Measurements from ENCODE around the gene FXN. TPM values are rescaled to one million over a fixed set of nuclear protein-coding genes. Genes with fewer than 3 reads are reported as not detected.

Gene FXN
- total RNA-seq, 2 donors from 2014 or later: 9.6 to 17.8 TPM

DNA sequence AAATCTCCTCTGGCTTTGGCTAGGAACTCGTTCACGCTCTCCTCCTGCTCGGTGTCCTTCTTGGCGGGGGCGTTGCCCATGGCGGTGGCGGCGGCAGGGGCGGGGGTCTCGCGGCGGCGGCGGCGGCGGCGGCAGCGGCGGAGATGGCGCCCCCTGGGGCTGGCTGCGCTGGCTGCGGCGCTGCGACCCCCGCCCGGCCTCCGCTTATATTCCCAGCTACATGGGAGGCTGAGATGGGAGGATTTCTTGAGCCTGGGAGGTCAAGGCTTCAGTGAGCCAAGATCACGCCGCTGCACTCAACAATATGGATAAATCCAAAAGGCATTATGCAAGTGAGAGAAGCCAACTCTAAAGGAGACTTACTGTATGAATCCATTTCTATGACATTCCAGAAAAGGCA is 21.5 kb upstream of the FXN start, which contains the start of gene PRKACG:
Gene PRKACG (minus strand): TSS at position 101 of the 400 bp plus-strand sequence. CDS start 21 bp downstream, at position 80.
- Histone ChIP-seq H3K27me3 (replicated peaks; ENCODE audit: insufficient read depth) (no peaks in the 10 kb centered on the region), H3K36me3 (no peaks in the 10 kb centered on the region), H3K9me3 (no peaks in the 10 kb centered on the region), H3K27ac (no peak within 1 kb of the TSS), H3K4me1 (replicated peaks) (no peaks in the 10 kb centered on the region), H3K4me3 (no peak within 1 kb of the TSS)
- TF ChIP-seq POLR2A (IDR thresholded peaks at IDR 0.05): no peak
- no peak for TF ChIP-seq POLR2AphosphoS5 (IDR thresholded peaks at IDR 0.05)
- no peak for TF ChIP-seq CTCF (IDR thresholded peaks at IDR 0.05)
- intact Hi-C loops (cut with DNase I): no loop called here
- DNase-seq (ENCODE audit: low spot score): no peak
- WGBS: 97% methylated on average over 29 of the region's 29 CpGs

DNA sequence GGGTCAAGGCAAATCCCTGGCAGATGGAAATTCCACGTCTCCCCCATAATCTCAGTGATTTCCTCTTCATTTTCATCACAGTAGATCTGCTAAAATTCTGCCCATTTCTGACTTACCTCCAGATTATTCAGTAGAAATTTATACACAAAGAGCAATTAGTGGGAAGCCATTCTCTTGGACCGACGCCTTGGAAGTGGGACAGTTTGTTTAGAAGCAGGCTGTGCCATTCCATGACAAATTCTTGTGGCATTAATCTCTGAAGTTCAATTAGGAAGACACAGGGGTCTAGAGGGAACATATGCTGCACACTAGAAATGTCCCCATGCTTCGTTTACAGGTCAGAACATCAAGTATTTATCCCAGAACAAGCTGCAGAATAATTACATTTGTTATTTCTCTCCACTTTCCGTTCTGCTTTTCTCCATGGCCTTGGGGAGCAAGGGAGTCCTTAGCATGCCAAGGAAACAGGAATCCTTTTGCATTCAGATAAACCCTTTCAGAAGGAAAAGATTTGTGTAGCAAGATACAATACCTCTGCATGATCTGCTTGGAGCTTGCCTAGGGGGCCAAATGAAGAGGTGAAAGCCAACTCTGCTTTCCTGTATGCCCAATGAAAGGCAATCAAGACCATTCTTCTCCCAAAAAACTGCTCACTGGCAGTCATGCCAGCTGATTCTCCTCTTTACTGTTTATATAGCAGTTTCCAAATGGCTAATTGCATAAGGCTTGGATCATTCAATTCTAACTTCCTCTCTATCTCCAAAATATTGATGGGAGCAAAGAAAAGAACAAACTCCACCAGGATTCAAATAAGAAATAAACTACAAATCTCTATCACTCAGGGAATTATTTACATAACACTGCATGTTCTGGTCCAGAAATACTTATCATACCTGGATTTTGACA is 19.1 kb upstream of the FXN start:
- Histone ChIP-seq H3K4me3 (no peak overlapping the region), H3K4me1 (replicated peaks) (no peaks in the 10 kb centered on the region), H3K36me3 (no peaks in the 10 kb centered on the region), H3K27me3 (replicated peaks; ENCODE audit: insufficient read depth) (no peaks in the 10 kb centered on the region), H3K27ac (no peak overlapping the region), H3K9me3 (no peaks in the 10 kb centered on the region)
- intact Hi-C loops (cut with DNase I): loop anchor here (5.0 kb wide), 1 partner anchor 434 kb away; no protein-coding TSS in a partner anchor
- WGBS: 60% methylated on average over 5 of the region's 5 CpGs
- DNase-seq (ENCODE audit: low spot score): no peak
- no peak for TF ChIP-seq POLR2A (IDR thresholded peaks at IDR 0.05)

DNA sequence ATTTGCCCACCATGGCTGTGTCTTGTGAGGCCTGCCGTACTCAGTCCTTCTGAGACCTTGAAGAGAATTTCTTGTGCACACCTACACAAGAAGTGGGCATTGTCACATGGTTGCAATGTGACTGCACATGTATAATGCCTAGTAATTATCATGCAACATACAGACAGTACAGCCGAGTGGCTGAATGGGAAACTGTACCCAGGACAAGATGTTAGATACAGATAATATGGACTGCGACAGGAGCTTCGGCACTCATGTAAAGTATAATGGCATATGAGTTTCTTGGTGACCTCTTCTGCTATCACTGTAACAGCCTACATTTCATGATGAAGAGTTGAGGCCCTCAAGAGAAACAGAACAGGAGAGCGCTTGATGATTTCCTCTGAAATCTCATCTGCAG is 16.8 kb upstream of the FXN start:
- no peak for DNase-seq (ENCODE audit: low spot score)
- 76% methylated on average over 5 of the region's 5 CpGs for WGBS
- no peaks in the 10 kb centered on the region for H3K36me3 ChIP-seq
- H3K4me3 ChIP-seq: no peak overlapping the region
- TF ChIP-seq POLR2AphosphoS5 (IDR thresholded peaks at IDR 0.05) (no peak), POLR2A (IDR thresholded peaks at IDR 0.05) (no peak), CTCF (IDR thresholded peaks at IDR 0.05) (no peak)
- no peaks in the 10 kb centered on the region for H3K4me1 ChIP-seq (replicated peaks)
- intact Hi-C loops (cut with DNase I): loop anchor here (5.0 kb wide), 1 partner anchor 436 kb away; no protein-coding TSS in a partner anchor
- H3K27ac ChIP-seq: no peak overlapping the region
- H3K9me3 ChIP-seq: no peaks in the 10 kb centered on the region
- no peaks in the 10 kb centered on the region for H3K27me3 ChIP-seq (replicated peaks; ENCODE audit: insufficient read depth)

DNA sequence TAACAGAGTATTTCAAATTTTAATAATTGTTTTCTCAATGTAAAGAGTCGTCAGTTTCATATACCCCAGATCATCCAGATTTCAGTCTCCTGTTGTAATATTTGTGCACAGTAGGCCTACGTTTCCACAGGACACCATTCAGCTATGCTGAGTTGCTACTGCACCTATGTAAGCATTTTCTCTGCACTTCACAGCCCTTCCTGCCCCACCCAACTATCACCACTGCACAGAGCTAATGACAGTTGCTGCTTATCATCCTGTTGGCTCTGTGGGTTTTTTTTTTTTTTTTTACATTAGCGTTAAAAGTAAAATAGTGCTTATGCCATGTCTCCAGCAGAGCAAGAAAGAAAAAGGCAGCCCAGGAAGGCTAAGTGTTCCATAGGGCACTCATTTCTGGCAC is 15.7 kb upstream of the FXN start:
- H3K9me3 ChIP-seq: no peaks in the 10 kb centered on the region
- H3K4me3 ChIP-seq: no peak overlapping the region
- no peaks in the 10 kb centered on the region for H3K4me1 ChIP-seq (replicated peaks)
- no peak for TF ChIP-seq POLR2A (IDR thresholded peaks at IDR 0.05)
- no peak for TF ChIP-seq POLR2AphosphoS5 (IDR thresholded peaks at IDR 0.05)
- no peak for TF ChIP-seq CTCF (IDR thresholded peaks at IDR 0.05)
- no peak for DNase-seq (ENCODE audit: low spot score)
- intact Hi-C loops (cut with DNase I): loop anchor here (5.0 kb wide), 1 partner anchor 438 kb away; no protein-coding TSS in a partner anchor
- no peak overlapping the region for H3K27ac ChIP-seq
- 52% methylated on average over 3 of the region's 3 CpGs for WGBS
- H3K36me3 ChIP-seq: no peaks in the 10 kb centered on the region
- H3K27me3 ChIP-seq (replicated peaks; ENCODE audit: insufficient read depth): no peaks in the 10 kb centered on the region

GRCh38 chr9:69020301-69021145 is 15.0 kb upstream of the FXN start:
- Histone ChIP-seq H3K4me1 (replicated peaks) (no peaks in the 10 kb centered on the region), H3K4me3 (no peak overlapping the region), H3K27ac (no peak overlapping the region), H3K9me3 (no peaks in the 10 kb centered on the region), H3K36me3 (no peaks in the 10 kb centered on the region), H3K27me3 (replicated peaks; ENCODE audit: insufficient read depth) (no peaks in the 10 kb centered on the region)
- WGBS: 98% methylated on average over 8 of the region's 8 CpGs
- intact Hi-C loops (cut with DNase I): no loop called here
- TF ChIP-seq POLR2A (IDR thresholded peaks at IDR 0.05) (no peak), POLR2AphosphoS5 (IDR thresholded peaks at IDR 0.05) (no peak), CTCF (IDR thresholded peaks at IDR 0.05) (no peak)
- DNase-seq (ENCODE audit: low spot score): no peak
